Stimulated activated CD8-positive, alpha-beta memory T cell treated with anti-CD3 and anti-CD28 coated beads, Interleukin-15, amount 100 ng/mL, for 48 hours (primary cell): ENCODE measurements around the gene TNIP2.

Experiments used
- DNase-seq, 2 donors: peaks; one replicate each; pipeline ENCODE4 v3.0.0-alpha.2; 2020; ENCODE audit warnings: low read depth in 2 of 2

TNIP2 gene

GRCh38 chr4:2716236-2716635 lies 39.9 kb downstream of the TNIP2 start:
- DNase-seq: no peak

GRCh38 chr4:2715426-2715825 lies 40.7 kb downstream of the TNIP2 start:
- DNase-seq: no peak

GRCh38 chr4:2714918-2715317 lies 41.2 kb downstream of the TNIP2 start:
- no peak for DNase-seq

- peak in 1 of 2 donors; percentile 5 for DNase-seq
These were observed 41.9 kb downstream of the TNIP2 start for GRCh38 chr4:2714061-2714770.

- no peak for DNase-seq
These were observed 42.8 kb downstream of the TNIP2 start for GRCh38 chr4:2713337-2713736.

GRCh38 chr4:2712261-2712842 lies 43.8 kb downstream of the TNIP2 start:
- no peak for DNase-seq

- DNase-seq: no peak
These were observed 53.4 kb downstream of the TNIP2 start for GRCh38 chr4:2702770-2703169.

GRCh38 chr4:2702361-2702760 lies 53.8 kb downstream of the TNIP2 start:
- DNase-seq: no peak

GRCh38 chr4:2700031-2700430 lies 56.1 kb downstream of the TNIP2 start:
- DNase-seq: no peak

GRCh38 chr4:2699534-2699933 lies 56.6 kb downstream of the TNIP2 start:
- DNase-seq: no peak

GRCh38 chr4:2698951-2699505 lies 57.1 kb downstream of the TNIP2 start:
- no peak for DNase-seq

GRCh38 chr4:2698504-2698903 lies 57.6 kb downstream of the TNIP2 start:
- DNase-seq: no peak

GRCh38 chr4:2697995-2698414 lies 58.1 kb downstream of the TNIP2 start:
- no peak for DNase-seq

- no peak for DNase-seq
These were observed 59.7 kb downstream of the TNIP2 start for GRCh38 chr4:2696423-2696822.

GRCh38 chr4:2695346-2696060 lies 60.6 kb downstream of the TNIP2 start:
- no peak for DNase-seq

GRCh38 chr4:2694691-2695090 lies 61.4 kb downstream of the TNIP2 start:
- DNase-seq: no peak

GRCh38 chr4:2691952-2692435 lies 64.1 kb downstream of the TNIP2 start:
- DNase-seq: peak in 1 of 2 donors; percentile 27
